Hypothalamus (tissue), 51 donors: ENCODE data around the gene AGMAT.
A peak's percentile ranks its signal among the peaks of the same experiment; 100 is the strongest.
"Not testable (repeated sequence)": the region's sequence is repeated elsewhere in the genome, so short reads cannot be mapped to it uniquely, and the experiment has no call there.

Source experiments
- DNase-seq, 51 donors: peaks; one replicate each; lab custom pipeline; 2025; lab: John Stamatoyannopoulos, UW

AGMAT gene

GRCh38 chr1:15616373-15617172 is 31.7 kb upstream of the AGMAT start:
- DNase-seq: peak in 2 of 51 donors; percentile 25 to 26

- DNase-seq: no peak
Observed at GRCh38 chr1:15610167-15610566, 25.3 kb upstream of the AGMAT start.

GRCh38 chr1:15609631-15610030 is 24.8 kb upstream of the AGMAT start:
- no peak for DNase-seq

GRCh38 chr1:15605398-15606383 is 20.8 kb upstream of the AGMAT start:
- no peak for DNase-seq

- DNase-seq: not testable (repeated sequence)
Observed at GRCh38 chr1:15604400-15604799, 19.5 kb upstream of the AGMAT start.

GRCh38 chr1:15603966-15604282 is 19.1 kb upstream of the AGMAT start:
- not testable (repeated sequence) for DNase-seq

- peak; percentile 64 to 98 (median 93) for DNase-seq
Observed at GRCh38 chr1:15603050-15603965, 18.5 kb upstream of the AGMAT start.

GRCh38 chr1:15598436-15598835 is 13.6 kb upstream of the AGMAT start:
- no peak for DNase-seq

GRCh38 chr1:15595809-15596617 is 11.2 kb upstream of the AGMAT start:
- no peak for DNase-seq

- DNase-seq: no peak
Observed at GRCh38 chr1:15592285-15592684, 7.4 kb upstream of the AGMAT start.

- no peak for DNase-seq
Observed at GRCh38 chr1:15583016-15583706, 1.7 kb downstream of the AGMAT start.

- no peak for DNase-seq
Observed at GRCh38 chr1:15579683-15580047, 5.2 kb downstream of the AGMAT start.

- peak in 2 of 51 donors; percentile 19 to 63 for DNase-seq
Observed at GRCh38 chr1:15578921-15579682, 5.7 kb downstream of the AGMAT start.

GRCh38 chr1:15577691-15578090 is 7.2 kb downstream of the AGMAT start:
- DNase-seq: peak in 6 of 51 donors; percentile 4 to 23 (median 7)

GRCh38 chr1:15575549-15576150 is 9.2 kb downstream of the AGMAT start:
- DNase-seq: no peak

GRCh38 chr1:15574741-15575140 is 10.1 kb downstream of the AGMAT start:
- peak in 7 of 51 donors; percentile 7 to 26 (median 12) for DNase-seq

- DNase-seq: peak in 5 of 51 donors; percentile 5 to 50 (median 15)
Observed at GRCh38 chr1:15573477-15573876, 11.4 kb downstream of the AGMAT start.

GRCh38 chr1:15571266-15571665 is 13.6 kb downstream of the AGMAT start:
- no peak for DNase-seq
